HG02970 (cell line): Measurements from ENCODE around the gene PTPRM.

Experiments used
- ATAC-seq: cut with Tn5 transposase; IDR thresholded peaks from one replicate; pipeline ENCODE4 v1.9.1; 2021; ENCODE audit warnings: mild to moderate bottlenecking, moderate library complexity, moderate number of reproducible peaks; ENCODE audit not compliant: unreplicated experiment, low FRiP score

The PTPRM gene

DNA sequence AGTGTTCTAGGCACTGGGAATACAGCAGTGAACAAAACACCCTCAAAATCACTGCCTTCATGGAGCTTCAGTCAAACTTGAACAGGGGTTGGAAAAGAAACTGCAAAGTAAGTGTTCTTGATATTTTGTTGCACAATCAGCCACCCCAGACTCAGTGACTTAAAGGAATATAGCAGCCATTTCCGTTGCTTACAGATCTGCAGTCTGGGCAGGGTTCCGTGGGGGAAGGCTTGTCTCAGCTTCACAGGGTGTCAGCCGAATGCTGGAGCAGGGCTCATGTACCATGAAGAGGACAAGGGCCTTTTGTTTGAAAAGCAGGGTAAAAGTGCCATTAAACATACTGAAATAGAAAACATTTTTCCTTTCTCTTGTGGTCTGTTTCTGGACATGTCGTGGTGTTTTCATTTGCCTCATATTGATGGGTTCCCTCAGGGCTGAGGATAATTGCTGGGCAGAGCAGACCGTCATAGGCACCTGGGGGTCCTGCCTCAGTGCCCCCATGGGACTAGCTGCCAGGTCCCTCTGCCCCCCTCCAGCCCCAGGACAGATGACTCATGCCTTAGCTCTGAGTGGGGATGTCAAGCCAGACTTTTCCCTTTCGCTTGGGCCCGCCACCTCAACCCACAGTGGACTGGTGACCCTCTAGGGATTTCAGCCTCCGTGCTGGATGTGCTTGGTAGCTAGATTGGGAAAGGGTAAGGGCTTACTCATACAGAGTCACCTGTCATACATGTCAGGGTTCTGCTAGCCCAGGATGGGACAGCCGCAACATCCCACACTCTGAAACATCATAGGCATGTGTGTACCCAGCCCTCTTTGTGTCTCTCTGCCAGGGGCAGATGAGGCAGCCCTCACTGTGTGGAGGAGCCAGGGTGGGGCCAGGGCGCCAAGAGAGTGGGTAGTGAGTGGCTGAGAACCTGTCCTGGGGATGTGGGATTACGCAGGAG, 96.5 kb downstream of the PTPRM start:
- ATAC-seq, result no peak

DNA sequence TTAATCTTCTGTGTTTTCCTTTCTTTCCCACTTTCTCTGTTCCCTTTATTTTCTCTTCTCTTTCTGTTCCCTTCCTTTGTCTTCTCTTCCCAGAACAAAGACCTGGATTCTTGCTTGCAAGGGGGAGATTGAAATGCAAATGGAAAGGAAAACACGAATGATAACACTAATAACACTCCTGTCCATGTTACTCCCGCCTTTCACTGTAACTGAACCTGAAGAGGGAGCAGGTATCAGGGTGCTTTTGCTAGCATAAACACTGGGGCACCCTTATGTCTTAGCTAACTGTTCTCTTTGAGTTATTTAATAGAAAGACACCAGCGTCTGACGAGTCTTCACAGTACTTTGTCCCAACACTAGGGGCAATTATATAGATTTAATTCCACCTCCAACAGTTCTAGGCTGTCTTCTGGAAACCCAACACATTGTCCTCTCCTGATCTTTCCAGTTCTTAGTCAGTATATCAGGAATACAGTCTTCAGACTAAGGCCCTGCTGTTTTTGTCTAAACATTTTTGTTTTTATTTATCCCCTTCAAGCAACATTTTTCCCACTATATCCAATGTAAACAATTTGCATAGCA, 99.2 kb downstream of the PTPRM start:
- ATAC-seq, result no peak

DNA sequence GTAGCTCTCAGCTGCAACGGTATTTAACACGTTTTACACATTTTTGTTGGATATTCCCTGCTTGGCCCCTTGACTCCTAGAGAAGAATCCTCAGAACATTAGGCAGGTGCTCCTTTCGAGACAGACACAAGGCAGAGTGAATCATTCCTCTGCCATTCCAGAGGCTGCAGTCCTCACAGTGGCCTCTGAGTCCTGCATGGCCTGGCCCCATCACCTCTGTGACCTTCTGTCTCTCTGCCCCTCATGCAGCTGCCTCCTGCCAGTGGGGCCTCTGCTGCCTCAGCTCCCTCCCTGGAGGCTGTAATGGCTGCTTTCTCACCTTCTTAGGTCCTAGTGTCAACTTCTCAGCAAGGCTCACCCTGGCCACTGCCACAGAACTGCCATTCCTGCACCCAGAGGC, 101.3 kb downstream of the PTPRM start:
- no peak for ATAC-seq

DNA sequence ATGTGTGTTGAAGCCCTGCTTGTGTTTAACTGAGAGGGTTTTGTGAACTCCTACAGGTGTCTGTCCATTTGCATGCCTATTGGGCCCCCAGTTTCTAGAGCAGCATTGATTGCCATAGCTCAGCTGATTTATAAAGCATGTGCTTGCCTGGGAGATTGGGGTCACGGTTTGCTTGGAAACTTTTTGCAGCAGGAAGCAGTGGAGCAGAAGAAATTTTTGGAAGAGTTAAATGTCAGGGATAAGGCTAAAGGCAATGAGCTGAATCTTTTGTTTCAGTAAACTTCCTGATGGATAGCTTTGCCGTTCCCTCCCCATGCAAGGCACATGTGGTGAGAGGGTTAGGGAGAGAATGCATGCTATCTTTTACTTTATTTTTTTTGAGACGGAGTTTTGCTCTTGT, 102.2 kb downstream of the PTPRM start:
- ATAC-seq, result no peak

DNA sequence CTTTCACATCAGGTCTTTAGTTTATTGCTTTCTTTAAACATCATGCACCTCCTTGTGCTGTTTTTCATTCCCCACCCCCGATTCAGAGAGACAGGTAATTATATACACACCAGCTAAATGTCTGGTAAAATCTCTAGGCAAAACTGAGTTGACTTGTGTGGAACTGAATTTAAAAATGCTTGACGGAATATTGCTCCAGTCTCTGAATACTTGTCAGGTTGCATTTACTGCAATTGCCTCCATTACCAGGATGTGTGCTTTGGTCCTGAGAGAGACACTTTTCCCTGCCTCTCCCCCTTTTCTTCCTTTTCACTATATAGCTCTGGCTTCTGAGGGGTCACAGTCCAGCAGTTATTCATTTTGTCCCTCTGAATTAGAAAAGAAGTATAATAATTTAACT, 104.0 kb downstream of the PTPRM start:
- no peak for ATAC-seq

DNA sequence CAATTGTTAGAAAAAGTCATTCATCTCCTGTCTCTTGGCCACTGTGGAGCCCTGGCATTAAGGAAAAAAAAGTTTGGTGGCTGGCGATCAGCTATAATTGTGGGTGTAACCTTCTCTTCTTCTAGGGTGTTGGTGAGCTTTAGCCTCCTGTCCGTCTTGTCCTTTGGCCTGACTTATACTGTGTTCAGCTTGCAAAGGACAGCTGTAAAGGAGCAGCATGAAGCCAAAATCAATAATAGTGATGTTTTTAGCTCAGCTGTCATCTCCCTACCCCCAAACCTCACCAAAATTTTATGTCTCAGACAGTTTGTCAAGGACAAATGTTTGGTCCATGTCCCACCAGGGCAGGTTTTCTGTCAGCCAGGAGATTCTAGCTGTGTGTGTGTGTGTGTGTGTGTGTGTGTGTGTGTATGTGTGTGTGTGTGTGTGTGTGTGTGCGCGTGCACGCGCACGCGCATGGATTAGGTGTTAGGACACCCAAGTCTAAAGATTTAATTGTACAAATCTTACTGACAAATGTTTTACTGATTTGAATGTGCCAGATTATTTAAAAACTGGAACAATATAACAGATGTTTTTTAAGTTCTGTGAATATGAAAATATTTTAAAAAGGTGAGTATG, 109.2 kb downstream of the PTPRM start:
- no peak for ATAC-seq

DNA sequence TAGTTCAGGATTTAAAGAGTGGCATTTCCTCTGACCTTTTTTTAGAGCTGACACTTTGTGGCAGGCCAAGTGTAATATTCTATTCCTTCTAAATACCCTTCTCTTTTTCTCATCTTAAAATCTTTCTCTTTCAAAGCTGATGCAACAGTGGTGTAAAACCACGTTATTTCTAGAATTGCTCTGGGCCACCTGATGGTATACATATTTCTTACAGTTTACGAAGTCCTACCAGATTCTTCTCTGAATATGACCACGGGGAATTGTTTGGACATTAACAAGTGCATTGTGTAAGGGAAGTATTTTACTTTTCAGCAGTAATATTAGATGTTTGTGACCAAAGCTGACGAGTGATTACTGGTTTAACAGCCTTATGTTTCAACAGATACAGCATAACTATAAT, 109.9 kb downstream of the PTPRM start:
- no peak for ATAC-seq

DNA sequence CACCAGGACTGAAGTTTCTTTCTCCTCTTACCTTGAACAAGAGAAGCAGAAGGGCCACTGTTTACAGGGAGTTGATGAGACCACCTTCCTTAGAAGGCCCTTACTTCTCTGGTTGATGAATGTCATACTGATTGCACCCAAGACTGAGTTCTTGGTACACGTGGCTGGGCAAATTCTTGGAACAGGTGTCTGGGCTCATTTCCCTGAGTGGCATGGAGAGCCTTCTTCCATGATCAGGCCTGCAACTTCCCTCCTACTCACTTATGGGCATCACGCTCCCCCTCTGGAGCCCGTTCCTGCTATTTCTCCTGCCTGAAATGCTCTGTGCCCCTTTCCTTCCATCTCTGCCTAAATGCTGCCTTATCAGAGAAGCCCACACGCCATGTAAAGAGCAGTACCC, 110.3 kb downstream of the PTPRM start:
- ATAC-seq, result no peak

DNA sequence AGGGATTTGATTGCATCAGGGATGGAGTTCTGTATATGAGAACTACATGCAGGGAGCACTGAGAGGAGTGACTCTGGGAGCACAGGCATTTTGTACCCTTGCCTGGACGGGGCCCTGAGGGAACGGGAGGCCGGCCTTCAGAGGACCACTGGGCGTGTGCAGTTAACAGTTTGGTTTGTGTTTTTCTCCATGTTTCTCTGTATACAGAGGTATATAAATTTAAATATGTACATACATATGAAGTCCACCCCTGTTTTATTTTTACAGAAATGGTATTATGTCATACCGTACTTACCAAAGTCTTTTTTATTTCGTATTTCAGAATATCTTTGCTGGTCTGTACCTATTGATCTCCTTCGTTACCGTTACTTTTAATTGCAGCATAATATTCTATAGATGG, 111.3 kb downstream of the PTPRM start:
- no peak for ATAC-seq

DNA sequence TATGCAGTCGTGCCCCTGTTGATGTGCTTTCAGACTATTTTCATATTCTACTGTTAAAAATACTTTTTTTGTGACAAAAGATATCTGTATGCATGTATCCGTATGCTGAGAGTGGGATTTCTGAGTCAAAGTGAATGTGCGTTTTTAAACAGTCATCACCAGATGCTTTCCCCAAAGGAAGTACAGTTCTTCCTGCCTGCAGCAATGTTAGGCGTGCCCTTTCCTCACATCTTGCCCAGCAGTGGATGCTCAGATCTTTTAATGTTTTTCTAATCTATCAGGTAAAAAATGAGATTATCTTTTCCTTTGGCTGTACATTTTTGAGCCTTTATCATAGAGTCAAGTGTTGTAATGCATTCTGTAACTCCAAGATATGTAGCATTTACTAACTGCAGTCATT, 111.7 kb downstream of the PTPRM start:
- no peak for ATAC-seq

DNA sequence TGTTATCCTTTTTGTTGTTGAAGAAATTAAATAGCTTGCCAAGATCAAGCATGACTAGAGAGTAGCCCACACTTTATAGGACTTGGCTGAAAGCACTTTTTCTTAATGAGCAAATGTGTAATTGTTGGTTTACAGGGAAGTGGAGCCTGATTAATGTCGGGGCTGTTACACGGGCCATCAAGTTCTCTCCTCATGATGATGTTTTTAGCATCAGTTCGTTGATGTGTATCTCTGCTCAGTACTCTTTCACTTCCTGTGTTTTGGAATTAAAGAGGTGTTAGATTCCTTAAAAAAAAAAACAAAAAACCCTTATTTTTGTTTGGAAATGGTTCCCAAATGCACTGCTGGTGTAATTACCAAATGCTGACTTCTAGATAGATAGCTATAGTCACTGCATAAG, 114.2 kb downstream of the PTPRM start:
- no peak for ATAC-seq

DNA sequence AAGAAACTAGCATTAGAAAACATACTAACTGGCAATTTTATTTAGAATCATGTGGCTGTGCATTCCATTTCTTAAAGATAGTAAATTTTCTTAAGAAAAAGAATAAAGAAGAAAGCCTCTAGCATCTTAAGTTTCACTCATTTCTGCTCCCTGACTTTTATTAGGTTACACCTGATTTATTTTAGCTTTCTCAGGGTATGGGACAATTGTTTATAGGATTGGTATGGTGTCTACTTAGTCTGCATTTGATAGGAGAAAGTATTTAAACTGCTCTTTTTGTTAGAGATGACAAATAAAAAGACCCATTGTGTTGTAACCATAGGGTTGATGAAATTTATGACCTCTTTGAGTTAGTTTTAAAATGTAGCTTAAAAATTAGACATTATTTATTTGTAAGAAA, 115.2 kb downstream of the PTPRM start:
- ATAC-seq, result no peak

DNA sequence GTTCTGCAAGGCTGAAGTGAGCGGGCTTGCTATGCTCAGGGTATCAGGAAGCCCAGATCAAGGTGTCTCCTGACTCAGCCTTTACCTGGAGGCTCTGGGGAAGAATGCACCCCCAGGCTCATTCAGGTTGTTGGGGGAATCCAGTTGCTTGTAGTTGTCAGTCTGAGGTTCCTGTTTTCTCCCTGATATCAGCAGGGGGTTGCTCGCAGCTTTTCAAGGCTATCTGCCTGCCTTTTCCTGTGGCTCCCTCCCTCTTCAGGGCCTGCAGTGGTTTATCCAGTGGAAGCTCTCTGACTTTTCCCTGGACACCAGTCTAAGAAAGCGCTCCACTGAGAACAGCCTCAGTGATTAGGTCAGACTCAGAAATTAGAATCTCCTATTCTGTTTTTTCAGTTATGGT, 116.6 kb downstream of the PTPRM start:
- ATAC-seq, result no peak

DNA sequence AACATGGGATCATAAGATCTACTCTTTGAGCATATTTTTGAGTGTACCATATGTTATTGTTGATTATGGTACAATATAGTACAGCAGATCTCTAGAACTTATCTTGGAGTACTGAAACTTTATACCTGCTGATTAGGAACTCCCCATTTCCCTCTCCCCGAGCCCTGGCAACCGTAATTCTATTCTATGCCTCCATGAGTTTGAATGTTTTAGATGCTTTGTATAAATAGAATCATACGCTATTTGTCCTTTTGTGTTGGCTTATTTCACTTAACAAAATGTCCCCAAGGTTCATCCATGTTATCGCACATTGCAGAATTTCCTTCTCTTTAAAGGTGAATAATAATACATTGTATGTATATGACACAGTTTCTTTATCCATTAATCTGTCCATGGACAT, 117.2 kb downstream of the PTPRM start:
- no peak for ATAC-seq

DNA sequence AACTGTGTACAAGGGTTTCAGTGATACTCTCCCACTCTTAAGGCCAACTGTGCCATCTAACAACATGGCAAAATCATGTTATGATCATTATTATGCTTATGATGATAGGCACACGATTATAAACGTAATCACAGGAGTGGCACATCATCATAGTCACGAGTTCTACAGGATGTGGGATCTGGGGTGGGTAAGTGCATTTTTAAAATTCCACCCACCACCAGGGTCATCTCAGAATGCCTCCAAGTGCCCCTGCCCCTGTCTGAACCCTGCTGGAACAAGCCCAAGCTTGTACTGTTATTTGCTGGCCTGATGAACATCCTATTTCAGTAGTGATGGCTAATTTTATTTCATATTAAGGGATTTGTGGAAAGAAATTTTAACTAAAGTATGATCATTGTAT, 117.8 kb downstream of the PTPRM start:
- ATAC-seq, result no peak

DNA sequence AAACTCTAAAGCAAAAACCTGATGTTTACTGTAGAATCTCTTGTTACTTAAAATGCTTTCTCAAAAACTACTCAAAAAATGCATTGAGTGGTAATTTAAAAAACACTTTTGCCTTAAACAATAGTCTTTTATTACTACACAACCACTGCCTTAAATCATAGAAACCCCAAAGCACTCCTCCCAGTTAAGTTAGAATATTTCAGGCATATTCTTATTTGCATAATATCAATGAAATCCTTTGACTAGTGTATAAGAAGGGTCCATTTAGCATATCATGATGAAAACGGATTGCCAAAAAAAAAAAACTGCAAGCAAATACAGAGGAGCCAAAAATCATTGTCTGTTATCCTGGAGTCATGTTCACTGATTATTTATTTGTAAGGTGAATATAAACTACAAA, 119.2 kb downstream of the PTPRM start:
- ATAC-seq, result no peak

DNA sequence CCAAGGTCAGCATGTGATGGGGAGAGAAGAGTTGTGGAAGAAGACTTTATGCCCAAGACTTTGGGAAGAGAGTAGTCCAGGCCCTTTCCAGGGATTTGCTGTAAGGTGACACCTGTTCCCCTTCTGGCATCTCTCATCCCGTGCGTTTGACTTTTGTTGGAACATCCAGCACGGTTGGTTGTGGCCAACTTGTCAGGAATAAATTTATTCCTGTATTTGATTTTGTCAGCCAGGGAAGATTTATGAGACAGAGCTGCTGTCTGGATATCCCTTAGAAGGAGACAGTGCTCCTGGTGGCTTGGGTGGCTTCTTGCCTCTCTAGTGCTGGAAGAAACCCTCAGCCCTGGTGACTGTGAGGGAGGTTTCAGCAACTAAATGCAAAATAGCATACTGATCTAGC, 121.5 kb downstream of the PTPRM start:
- no peak for ATAC-seq

DNA sequence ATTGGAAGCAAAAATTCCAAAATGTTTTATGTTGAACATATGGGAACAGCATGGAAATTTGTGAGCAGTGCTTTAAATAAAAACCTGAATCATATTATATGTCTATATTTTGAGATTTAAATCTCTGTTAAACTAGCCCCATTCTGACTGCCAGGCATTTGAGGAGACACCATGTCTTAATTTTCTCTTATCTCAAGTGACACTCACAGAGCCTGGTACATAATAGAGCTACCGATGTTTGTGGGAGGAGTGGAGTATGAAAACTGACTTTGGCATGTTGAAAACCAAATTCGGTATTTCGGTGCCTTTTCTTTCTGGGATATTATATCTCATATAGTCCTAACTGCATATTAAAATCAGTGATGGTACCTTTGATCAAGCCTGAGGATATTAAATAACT, 124.1 kb downstream of the PTPRM start:
- no peak for ATAC-seq

DNA sequence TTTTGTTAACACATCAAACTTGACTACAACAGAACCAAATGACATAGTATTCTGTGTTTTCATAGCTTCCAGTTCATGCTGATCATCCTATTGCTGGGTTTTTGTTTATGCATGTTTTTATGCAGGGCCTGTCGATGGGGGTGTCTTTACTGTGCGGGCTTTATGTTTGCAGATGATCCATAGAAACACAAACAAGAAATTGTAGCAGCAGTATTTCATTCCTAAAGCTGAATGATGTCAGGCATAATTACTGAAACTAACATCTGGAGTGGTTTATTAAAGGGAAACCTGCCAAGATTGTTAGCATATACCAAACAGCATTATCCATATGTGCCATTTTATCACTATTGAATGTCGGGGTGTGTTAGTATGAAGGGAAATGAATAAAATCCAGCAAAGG, 129.7 kb downstream of the PTPRM start:
- no peak for ATAC-seq

DNA sequence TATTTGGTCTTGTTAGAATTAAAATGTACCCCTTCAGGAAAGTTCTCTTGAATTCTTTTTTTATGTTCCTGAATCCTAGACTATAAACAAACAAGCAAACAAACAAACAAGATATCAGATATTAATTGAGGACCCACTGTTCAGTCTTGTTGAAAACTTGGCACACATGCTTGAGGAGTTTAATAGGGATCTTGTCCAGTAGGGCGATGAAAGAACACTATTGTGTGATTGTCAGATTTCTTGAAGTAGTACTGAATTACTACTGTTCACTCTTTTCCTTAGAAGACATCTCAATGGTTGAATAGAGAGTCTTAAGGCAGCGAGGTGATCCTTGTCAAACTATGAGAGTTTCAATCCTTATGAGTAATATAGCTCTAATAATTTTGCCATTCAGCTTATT, 130.2 kb downstream of the PTPRM start:
- no peak for ATAC-seq

DNA sequence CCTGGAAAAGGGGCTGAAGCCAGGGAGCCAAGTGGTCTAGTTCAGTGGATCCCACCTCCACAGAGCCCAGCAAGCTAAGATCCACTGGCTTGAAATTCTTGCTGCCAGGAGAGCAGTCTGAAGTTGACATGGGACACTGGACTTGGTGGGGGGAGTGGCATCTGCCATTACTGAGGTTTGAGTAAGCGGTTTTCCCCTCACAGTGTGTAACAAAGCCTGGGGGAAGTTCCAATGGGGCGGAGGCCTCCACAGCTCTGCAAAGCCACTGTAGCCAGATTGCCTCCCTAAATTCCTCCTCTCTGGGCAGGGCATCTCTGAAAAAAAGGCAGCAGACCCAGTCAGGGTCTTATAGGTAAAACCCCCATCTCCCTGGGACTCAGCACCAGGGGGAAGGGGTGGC, 144.4 kb downstream of the PTPRM start:
- ATAC-seq, result no peak

DNA sequence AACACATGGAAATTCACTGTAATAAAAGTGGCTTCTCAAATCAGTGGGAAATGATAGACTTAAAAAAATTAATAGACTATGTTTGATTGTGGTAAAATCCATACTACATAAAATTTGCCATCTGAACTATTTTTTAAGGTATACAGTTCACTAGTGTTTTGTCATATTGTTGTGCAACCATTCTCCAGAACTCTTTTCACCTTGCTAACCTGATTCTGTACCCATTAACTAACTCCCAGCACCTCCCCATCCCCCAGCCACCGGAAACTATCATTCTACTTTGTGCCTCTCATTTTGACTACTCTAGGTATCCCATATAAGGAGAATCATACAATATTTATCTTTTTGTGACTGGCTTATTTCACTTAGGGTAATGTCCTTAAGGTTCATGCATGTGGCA, 153.3 kb downstream of the PTPRM start:
- no peak for ATAC-seq
